Hair follicle dermal papilla cell (primary cell): Measurements from ENCODE around the gene PPCDC. TPM values are rescaled to one million over a fixed set of nuclear protein-coding genes. Genes with fewer than 3 reads are reported as not detected.

Experiments
- small RNA-seq: library from RNA; depleted of rRNA; stranded (forward); fragments of <200 nt; gene quantifications from one replicate; pipeline ENCODE3, GENCODE V24; 2012
- total RNA-seq: library from RNA; depleted of rRNA; stranded (reverse); fragments of >200 nt; gene quantifications from 2 replicates; pipeline ENCODE4 v1.2.3, GENCODE V29; 2012

Gene PPCDC, protein sequence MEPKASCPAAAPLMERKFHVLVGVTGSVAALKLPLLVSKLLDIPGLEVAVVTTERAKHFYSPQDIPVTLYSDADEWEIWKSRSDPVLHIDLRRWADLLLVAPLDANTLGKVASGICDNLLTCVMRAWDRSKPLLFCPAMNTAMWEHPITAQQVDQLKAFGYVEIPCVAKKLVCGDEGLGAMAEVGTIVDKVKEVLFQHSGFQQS
- total RNA-seq = 6.2 and 11.1 TPM in 2 replicates

DNA sequence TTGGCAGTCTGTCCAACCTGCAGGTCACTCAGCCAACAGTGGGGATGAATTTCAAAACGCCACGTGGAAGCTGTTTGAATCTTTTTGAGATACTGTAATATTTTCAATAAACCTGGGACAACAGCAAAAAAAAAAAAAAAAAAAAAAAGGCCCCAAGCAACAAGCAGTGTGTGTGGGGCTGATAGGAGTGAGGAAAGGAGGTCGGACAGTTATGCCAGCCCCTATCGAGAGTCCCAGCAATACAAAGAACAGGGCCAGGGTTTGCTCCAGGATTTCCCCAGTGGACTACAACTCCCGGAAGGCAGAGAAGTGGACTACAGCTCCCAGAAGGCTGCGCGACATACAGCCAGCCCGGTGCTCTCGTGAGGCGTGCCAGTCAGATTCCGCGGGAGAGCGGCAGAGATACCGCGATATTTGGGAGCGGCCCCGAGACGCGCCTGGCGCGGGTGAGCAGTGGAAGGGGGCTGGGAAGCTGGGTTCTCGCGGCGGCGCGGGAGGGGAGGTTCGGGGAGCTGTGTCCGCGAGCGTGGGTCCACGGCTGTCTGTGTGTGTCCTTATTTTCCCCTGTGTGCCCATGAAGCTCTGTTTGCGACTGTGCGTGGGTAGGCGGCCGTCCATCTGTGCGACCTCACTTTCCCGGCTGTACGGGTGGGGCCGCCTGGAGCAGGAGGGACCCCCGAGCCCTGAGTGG lies at the start of gene PPCDC:
PPCDC (plus strand) TSS at position 410 of the 691 bp plus-strand sequence. CDS start 4,729 bp downstream, outside the sequence.

GRCh38 chr15:74995182-74995778 lies 28.1 kb upstream of the PPCDC start, which contains the start of gene SCAMP5:
TSS of gene SCAMP5 (plus strand) at chr15:74995563. CDS start at chr15:75011840, 16,277 bp downstream.

Small RNA genes lying within 50 kb of the gene (small RNA-seq; reads per million reads assigned to genes)
- gene AC015720.1 = not detected
- not detected for gene RF00019

Other genes starting within 250 kb of the PPCDC start
- 26.4 and 27.9 TPM in 2 replicates for gene CSK, start 241.5 kb upstream of the PPCDC start, total RNA-seq
- not detected in 2 replicates for gene LMAN1L, start 210.8 kb upstream of the PPCDC start, total RNA-seq
- gene CPLX3, start 197.0 kb upstream of the PPCDC start, total RNA-seq = not detected in 2 replicates
- 16.6 and 21.6 TPM in 2 replicates for gene ULK3, start 180.4 kb upstream of the PPCDC start, total RNA-seq
- 26.6 and 29.9 TPM in 2 replicates for gene SCAMP2, start 150.2 kb upstream of the PPCDC start, total RNA-seq
- gene MPI, start 133.5 kb upstream of the PPCDC start, total RNA-seq = 48.3 and 58.1 TPM in 2 replicates
- 53.7 and 57.8 TPM in 2 replicates for gene FAM219B, start 116.7 kb upstream of the PPCDC start, total RNA-seq
- gene COX5A, start 85.5 kb upstream of the PPCDC start, total RNA-seq = 15.7 and 23.9 TPM in 2 replicates
- gene RPP25, start 66.8 kb upstream of the PPCDC start, total RNA-seq = 7.4 and 9.9 TPM in 2 replicates
- gene SCAMP5, start 28.0 kb upstream of the PPCDC start, total RNA-seq = 1.5 and 7.7 TPM in 2 replicates
- gene C15orf39, start 178.3 kb downstream of the PPCDC start, total RNA-seq = 7.0 and 11.5 TPM in 2 replicates
- gene GOLGA6C, start 234.7 kb downstream of the PPCDC start, total RNA-seq = not detected in 2 replicates